Kidney epithelial cell (primary cell): ENCODE measurements around the gene VAC14. TPM values are rescaled to one million over a fixed set of nuclear protein-coding genes. Genes with fewer than 3 reads are reported as not detected.
"Not testable (repeated sequence)": the region's sequence is repeated elsewhere in the genome, so short reads cannot be mapped to it uniquely, and the experiment has no call there.

ENCODE experiments used
- DNase-seq: peaks from one replicate; pipeline ENCODE4 v3.0.0-alpha.2; 2010; ENCODE audit warnings: low read depth
- H3K27me3 ChIP-seq: 2 replicates; pipeline ENCODE4 v1.6.0; 2011; ENCODE audit warnings: low read length; ENCODE audit not compliant: control insufficient read depth, insufficient read depth
- H3K36me3 ChIP-seq: 2 replicates; pipeline ENCODE4 v1.5.1; 2011; ENCODE audit warnings: low read length; ENCODE audit not compliant: control insufficient read depth, insufficient read depth
- H3K4me3 ChIP-seq: 2 replicates; pipeline ENCODE4 v1.5.1; 2011; ENCODE audit warnings: low read depth, mild to moderate bottlenecking, control low read depth, low read length
- total RNA-seq: library from RNA; depleted of rRNA; stranded (reverse); fragments of >200 nt; gene quantifications from 2 replicates; pipeline ENCODE4 v1.2.3, GENCODE V29; 2015
- TF ChIP-seq, protein P1 (sequence below): IDR thresholded peaks from 2 replicates; pipeline ENCODE4 v1.5.1; 2011; ENCODE audit warnings: mild to moderate bottlenecking, moderate library complexity, low read length, control low read depth, inconsistent platforms; ENCODE audit not compliant: insufficient read depth, poor library complexity, severe bottlenecking

The VAC14 gene
- total RNA-seq, 1 donor from 2014 or later: 61.3 TPM

DNA sequence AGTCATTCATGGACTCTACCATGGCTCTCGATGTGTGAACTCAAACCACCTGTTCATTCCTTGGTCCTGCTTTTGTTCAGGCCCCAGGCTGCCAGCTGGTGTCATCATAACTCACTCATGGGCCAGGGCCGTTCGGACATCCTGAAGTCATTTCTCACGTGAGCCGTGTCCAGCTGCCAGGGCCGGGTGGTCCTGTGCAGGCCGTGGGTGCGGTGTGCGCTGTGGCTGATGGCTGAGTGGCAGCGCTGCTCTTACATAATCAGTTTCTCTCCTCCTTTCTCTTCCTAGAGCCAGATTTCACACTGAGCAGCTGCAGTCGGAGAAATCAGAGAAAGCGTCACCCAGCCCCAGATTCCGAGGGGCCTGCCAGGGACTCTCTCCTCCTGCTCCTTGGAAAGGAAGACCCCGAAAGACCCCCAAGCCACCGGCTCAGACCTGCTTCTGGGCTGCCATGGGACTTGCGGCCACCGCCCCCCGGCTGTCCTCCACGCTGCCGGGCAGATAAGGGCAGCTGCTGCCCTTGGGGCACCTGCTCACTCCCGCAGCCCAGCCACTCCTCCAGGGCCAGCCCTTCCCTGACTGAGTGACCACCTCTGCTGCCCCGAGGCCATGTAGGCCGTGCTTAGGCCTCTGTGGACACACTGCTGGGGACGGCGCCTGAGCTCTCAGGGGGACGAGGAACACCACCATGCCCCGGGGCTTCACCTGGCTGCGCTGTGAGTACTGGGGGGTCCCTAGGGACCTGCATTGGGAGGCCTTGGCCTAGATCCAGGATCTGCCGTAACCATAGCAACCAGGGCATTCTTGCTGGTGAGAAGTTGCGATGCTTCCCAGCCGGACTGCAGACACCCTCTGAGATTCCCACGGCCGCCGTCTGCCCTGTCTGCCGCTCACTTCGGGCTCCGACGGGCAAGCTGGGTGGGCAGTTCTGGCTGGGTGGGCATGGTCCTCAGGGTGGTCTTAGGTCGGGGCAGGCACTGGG lies 154.4 kb downstream of the VAC14 start, which contains the start of gene IL34:
Gene IL34, plus strand, starts transcription at position 300 of the 982 bp plus-strand sequence. Its CDS starts 389 bp downstream, at position 689.
- Histone ChIP-seq H3K36me3 (no peaks in the 10 kb centered on the region), H3K4me3 (no peak within 1 kb of the TSS), H3K27me3 (peaks cover 6% of the 10 kb centered on the region)
- TF ChIP-seq, protein P1, sequence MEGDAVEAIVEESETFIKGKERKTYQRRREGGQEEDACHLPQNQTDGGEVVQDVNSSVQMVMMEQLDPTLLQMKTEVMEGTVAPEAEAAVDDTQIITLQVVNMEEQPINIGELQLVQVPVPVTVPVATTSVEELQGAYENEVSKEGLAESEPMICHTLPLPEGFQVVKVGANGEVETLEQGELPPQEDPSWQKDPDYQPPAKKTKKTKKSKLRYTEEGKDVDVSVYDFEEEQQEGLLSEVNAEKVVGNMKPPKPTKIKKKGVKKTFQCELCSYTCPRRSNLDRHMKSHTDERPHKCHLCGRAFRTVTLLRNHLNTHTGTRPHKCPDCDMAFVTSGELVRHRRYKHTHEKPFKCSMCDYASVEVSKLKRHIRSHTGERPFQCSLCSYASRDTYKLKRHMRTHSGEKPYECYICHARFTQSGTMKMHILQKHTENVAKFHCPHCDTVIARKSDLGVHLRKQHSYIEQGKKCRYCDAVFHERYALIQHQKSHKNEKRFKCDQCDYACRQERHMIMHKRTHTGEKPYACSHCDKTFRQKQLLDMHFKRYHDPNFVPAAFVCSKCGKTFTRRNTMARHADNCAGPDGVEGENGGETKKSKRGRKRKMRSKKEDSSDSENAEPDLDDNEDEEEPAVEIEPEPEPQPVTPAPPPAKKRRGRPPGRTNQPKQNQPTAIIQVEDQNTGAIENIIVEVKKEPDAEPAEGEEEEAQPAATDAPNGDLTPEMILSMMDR: no peak
- DNase-seq: no peak

DNA sequence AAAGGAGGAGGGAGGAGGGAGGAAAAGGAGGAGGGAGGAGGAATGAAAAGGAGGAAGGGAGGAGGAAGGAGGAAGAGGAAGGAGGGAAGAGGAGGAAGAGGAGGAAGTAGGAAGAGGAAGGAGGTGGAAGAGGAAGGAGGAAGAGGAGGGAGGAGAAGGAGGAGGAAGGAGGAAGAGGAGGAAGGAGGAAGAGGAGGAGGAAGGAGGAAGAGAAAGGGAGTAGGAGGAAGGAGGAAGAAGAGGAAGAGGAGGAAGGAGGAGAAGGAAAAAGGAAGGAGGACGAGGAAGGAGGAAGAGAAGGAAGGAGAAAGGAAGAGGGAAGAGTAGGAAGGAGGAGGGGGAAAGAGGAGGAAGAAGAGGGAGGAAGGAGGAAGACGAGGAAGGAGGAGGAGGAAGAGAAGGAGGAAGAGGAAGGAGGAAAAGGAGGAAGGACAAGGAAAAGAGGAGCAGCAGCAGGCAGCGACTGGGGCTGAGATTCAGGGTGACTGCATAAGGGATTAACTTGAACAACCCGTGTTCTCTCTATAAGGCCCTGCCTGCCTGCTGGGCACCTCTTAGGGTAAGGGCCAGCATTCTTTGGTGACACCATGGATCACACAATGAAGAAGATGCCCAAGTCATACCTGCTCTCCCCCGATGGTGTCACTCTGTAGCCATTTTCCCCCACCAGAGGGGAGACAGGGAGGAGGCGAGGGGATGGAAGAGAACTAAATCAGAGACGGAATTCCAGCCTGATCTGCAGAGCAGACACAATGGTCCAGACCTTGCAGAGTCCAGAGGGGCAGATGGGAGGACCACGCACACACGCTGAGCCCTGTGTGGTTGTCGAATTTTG lies 156.0 kb downstream of the VAC14 start:
- TF ChIP-seq, protein P1: no peak
- Histone ChIP-seq H3K4me3 (no peak overlapping the region), H3K36me3 (no peaks in the 10 kb centered on the region), H3K27me3 (peaks cover 6% of the 10 kb centered on the region)
- DNase-seq: no peak

DNA sequence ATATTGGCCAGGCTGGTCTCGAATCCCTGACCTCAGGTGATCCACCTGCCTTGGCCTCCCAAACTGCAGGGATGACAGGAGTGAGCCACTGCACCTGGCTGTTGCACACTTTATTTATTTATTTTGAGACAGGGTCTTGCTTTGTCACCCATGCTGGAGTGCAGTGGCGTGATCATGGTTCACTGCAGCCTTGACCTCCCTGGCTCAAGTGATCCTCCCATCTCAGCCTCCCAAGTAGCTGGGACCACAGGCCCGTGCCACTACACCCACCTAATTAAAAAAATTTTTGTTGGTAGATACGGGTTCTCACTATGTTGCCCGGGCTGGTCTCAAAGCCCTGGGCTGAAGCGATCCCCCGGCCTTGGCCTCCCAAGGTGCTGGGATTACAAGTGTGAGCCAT lies 157.7 kb downstream of the VAC14 start:
- H3K36me3 ChIP-seq, DNase-seq, H3K27me3 ChIP-seq, H3K4me3 ChIP-seq: not testable (repeated sequence)

DNA sequence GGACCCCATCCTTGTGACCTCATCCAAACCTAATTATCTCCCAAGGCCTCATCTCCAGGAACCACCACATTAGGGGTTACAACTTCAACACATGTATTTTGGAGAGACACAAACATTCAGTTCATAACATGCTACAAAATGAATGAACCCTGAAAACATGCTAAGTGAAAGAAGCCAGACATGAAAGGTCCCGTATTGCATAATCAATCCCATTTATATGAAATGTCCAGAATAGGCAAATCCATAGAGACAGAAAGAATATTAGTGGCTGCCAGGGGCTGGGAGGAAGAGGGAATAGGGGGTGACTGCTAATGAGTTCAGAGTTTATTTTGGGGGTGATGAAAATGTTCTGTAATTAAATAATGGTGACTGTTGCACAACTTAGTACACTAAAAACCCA lies 158.3 kb downstream of the VAC14 start:
- TF ChIP-seq, protein P1: no peak
- H3K4me3 ChIP-seq: no peak overlapping the region
- DNase-seq: no peak
- H3K36me3 ChIP-seq: no peaks in the 10 kb centered on the region
- H3K27me3 ChIP-seq: peaks cover 6% of the 10 kb centered on the region

DNA sequence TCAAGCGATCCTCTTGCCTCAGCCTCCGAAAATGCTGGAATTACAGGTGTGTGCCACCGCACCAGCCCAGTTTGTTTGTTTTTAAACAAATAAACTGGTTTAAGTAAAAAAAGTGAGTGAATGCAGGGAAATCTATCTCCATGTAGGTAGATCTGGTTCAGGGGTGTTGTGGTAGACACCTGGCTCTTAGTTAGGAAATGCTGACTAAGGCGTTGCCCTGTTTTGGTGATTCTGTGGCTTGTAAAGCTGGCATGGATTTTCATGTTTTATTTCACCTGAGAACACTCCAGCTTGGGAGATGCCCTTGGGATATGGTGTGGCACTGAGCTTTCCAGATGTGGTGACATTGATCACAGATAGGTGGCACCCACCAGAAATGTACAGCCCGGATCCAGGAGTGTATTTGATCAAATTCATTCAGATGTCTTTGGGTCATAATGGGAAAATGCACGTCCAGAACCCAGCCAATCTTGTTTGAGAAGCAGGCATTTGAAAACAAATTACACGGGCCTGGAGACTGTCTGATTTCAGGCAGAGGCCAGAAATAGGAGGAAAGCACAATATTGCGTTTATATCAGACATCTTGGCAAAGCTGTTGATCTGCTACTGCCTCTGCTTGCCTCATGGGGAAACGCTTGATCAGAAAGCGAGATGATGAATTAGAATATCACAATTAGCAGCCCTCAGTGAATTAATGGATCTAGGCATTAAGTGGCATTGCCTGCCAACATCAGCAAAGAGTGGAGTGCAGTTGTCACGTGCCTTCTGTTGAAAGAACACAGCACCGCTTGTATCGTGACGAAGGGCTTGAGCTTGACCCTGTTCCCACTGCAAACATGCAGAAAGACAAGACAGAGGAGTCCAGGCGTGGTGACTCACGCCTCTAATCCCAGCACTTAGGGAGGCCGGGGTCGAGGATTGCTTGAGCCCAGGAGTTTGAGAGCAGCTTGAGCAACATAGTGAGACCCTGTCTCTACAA lies 161.9 kb downstream of the VAC14 start:
- no peaks in the 10 kb centered on the region for H3K36me3 ChIP-seq
- TF ChIP-seq, protein P1: peak; percentile 2
- H3K27me3 ChIP-seq: no peaks in the 10 kb centered on the region
- no peak for DNase-seq
- H3K4me3 ChIP-seq: no peak overlapping the region

Other genes starting within 250 kb of the VAC14 start
- gene IL34, start 154.6 kb downstream of the VAC14 start, total RNA-seq: 0.25 and 0.82 TPM in 2 replicates
- 19.8 and 21.6 TPM in 2 replicates for gene MTSS2, start 115.1 kb downstream of the VAC14 start, total RNA-seq